GM18507 (cell line): ENCODE data around the gene ZDHHC1.
"Not testable (repeated sequence)": the region's sequence is repeated elsewhere in the genome, so short reads cannot be mapped to it uniquely, and the experiment has no call there.

Source experiments
- DNase-seq: peaks from one replicate; pipeline ENCODE4 v3.0.0; 2011; ENCODE audit warnings: low read depth; ENCODE audit not compliant: insufficient read length; ENCODE audit errors: extremely low spot score
- FAIRE-seq: peaks from 2 replicates; lab custom pipeline; 2011; peaks lifted over from hg19 to GRCh38; lab: Jason Lieb, UNC

The ZDHHC1 gene

GRCh38 chr16:67384778-67385510 is 31.3 kb downstream of the ZDHHC1 start:
- DNase-seq (no peak), FAIRE-seq (no peak)

- no peak for DNase-seq
- FAIRE-seq = no peak
Observed at GRCh38 chr16:67383284-67383683, 33.0 kb downstream of the ZDHHC1 start.

- FAIRE-seq (no peak), DNase-seq (no peak)
Observed at GRCh38 chr16:67378642-67379041, 37.6 kb downstream of the ZDHHC1 start.

- not testable (repeated sequence) for FAIRE-seq, DNase-seq
Observed at GRCh38 chr16:67376012-67376411, 40.3 kb downstream of the ZDHHC1 start.

- FAIRE-seq (no peak), DNase-seq (no peak)
Observed at GRCh38 chr16:67372664-67373063, 43.6 kb downstream of the ZDHHC1 start.

GRCh38 chr16:67370661-67371060 is 45.6 kb downstream of the ZDHHC1 start:
- no peak for FAIRE-seq

GRCh38 chr16:67364600-67365235 is 51.6 kb downstream of the ZDHHC1 start:
- FAIRE-seq = no peak
- no peak for DNase-seq

More at GRCh38 chr16:67370661-67371060, 45.6 kb downstream of the ZDHHC1 start:
- no peak for DNase-seq

- DNase-seq = no peak
- no peak for FAIRE-seq
Observed at GRCh38 chr16:67361038-67361437, 55.2 kb downstream of the ZDHHC1 start.

- FAIRE-seq, DNase-seq: not testable (repeated sequence)
Observed at GRCh38 chr16:67359540-67360269, 56.6 kb downstream of the ZDHHC1 start.

- FAIRE-seq (no peak), DNase-seq (no peak)
Observed at GRCh38 chr16:67357561-67357960, 58.7 kb downstream of the ZDHHC1 start.

GRCh38 chr16:67356396-67356795 is 59.9 kb downstream of the ZDHHC1 start:
- FAIRE-seq = no peak
- no peak for DNase-seq

GRCh38 chr16:67352463-67352862 is 63.8 kb downstream of the ZDHHC1 start:
- DNase-seq, FAIRE-seq: not testable (repeated sequence)

GRCh38 chr16:67350324-67350723 is 66.0 kb downstream of the ZDHHC1 start:
- FAIRE-seq (no peak), DNase-seq (no peak)

GRCh38 chr16:67349172-67349571 is 67.1 kb downstream of the ZDHHC1 start:
- no peak for DNase-seq
- FAIRE-seq = no peak

GRCh38 chr16:67346341-67346740 is 69.9 kb downstream of the ZDHHC1 start:
- DNase-seq = no peak
- no peak for FAIRE-seq

- DNase-seq = no peak
- no peak for FAIRE-seq
Observed at GRCh38 chr16:67345401-67345800, 70.9 kb downstream of the ZDHHC1 start.
